Measurements from ENCODE around the gene SOX9.

The SOX9 gene

GRCh38 chr17:72163474-72163873, 42.7 kb downstream of the SOX9 start:
- TF ChIP-seq ZNF274 (IDR thresholded peaks at IDR 0.05; ENCODE audit: low read depth, low read length) (no peak), YY1 (IDR thresholded peaks at IDR 0.05; ENCODE audit: insufficient read depth, insufficient read length) (no peak), SUZ12 (IDR thresholded peaks at IDR 0.05; ENCODE audit: extremely low read depth, insufficient read depth, insufficient read length) (no peak)
- Histone ChIP-seq H3K36me3 (ENCODE audit: insufficient read depth, insufficient read length, low read length) (no peaks in the 10 kb centered on the region), H3K4me3 (ENCODE audit: insufficient read length, low read depth) (no peak overlapping the region), H3K9ac (ENCODE audit: insufficient read length, low read depth) (no peak overlapping the region), H3K4me1 (ENCODE audit: insufficient read depth, insufficient read length) (peaks cover 4% of the 10 kb centered on the region), H3K9me3 (ENCODE audit: insufficient read depth, low read length) (0 out of 2 replicates have a peak, but pooled peaks cover 3% of the 10 kb centered on the region), H3K27me3 (ENCODE audit: insufficient read depth, insufficient read length) (no peaks in the 10 kb centered on the region)
- DNase-seq (ENCODE audit: low read depth, low spot score), result no peak

DNA sequence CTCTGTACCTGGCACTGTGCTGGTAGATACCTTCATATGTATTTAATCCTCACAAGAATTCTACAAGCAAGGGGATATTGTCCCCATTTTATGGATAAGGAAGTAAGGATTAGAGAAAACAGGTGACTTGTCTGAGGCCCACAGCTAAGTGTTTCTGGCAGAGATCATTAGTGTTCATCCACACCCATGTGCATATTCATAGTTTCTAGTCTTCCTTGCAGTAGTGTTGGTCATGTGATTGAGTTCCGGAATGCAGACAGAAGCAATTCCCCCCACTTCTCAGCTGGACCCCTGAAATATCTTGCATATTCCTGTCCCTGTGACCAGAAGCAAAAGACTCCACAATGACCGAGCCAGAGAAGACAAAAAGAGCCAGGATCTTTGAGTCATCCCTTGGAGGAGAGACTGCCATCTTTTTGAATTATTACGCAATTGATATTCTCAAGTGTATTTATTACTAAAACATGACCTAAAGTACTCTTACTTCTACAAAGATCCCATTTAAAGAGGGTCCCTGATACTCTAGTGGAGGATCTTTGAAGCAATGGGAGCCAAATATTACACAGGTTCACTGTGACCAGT, 43.4 kb downstream of the SOX9 start:
- no peak for TF ChIP-seq YY1 (IDR thresholded peaks at IDR 0.05; ENCODE audit: insufficient read depth, insufficient read length)
- no peak for TF ChIP-seq SUZ12 (IDR thresholded peaks at IDR 0.05; ENCODE audit: extremely low read depth, insufficient read depth, insufficient read length)
- no peak for TF ChIP-seq ZNF274 (IDR thresholded peaks at IDR 0.05; ENCODE audit: low read depth, low read length)
- no peak overlapping the region for H3K4me3 ChIP-seq (ENCODE audit: insufficient read length, low read depth)
- no peaks in the 10 kb centered on the region for H3K27me3 ChIP-seq (ENCODE audit: insufficient read depth, insufficient read length)
- no peaks in the 10 kb centered on the region for H3K36me3 ChIP-seq (ENCODE audit: insufficient read depth, insufficient read length, low read length)
- no peaks in the 10 kb centered on the region for H3K4me1 ChIP-seq (ENCODE audit: insufficient read depth, insufficient read length)
- no peak for DNase-seq (ENCODE audit: low read depth, low spot score)
- no peak overlapping the region for H3K9ac ChIP-seq (ENCODE audit: insufficient read length, low read depth)
- 0 out of 2 replicates have a peak, but pooled peaks cover 3% of the 10 kb centered on the region for H3K9me3 ChIP-seq (ENCODE audit: insufficient read depth, low read length)

DNA sequence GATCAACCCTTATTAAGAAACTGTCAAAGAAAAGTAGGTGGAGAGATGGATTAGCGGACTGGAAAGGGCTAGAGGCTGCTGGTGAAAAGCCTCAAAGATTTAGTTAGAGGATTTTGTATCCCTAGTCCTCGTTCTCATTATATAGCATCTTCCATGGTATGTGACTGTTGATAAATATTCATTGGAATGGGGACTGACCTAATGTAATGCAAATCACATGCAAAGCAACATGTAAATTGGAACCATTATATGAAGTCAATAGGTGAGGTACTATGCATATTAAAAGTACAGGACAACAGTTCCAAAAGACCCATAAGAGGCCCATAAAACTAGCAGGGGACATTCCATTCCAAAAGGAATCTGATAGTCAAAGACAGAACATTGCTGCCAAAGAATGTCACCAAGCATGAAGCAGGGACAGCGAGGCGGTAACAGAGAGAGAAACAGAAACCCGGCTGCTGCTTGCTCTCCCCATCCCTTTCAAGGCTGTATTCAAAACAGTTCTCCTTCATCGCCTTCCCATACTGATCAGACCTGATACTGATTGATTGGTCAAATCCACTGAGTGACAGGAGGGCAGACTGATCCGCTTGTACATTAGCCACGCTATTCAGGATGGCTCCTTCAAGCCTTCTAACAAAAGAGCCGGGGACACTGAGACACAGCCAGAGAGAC, 44.5 kb downstream of the SOX9 start:
- 0 out of 2 replicates have a peak, but pooled peaks cover 3% of the 10 kb centered on the region for H3K9me3 ChIP-seq (ENCODE audit: insufficient read depth, low read length)
- TF ChIP-seq SUZ12 (IDR thresholded peaks at IDR 0.05; ENCODE audit: extremely low read depth, insufficient read depth, insufficient read length), result no peak
- TF ChIP-seq YY1 (IDR thresholded peaks at IDR 0.05; ENCODE audit: insufficient read depth, insufficient read length), result no peak
- no peak for TF ChIP-seq ZNF274 (IDR thresholded peaks at IDR 0.05; ENCODE audit: low read depth, low read length)
- no peak overlapping the region for H3K4me3 ChIP-seq (ENCODE audit: insufficient read length, low read depth)
- H3K36me3 ChIP-seq (ENCODE audit: insufficient read depth, insufficient read length, low read length), result no peaks in the 10 kb centered on the region
- H3K9ac ChIP-seq (ENCODE audit: insufficient read length, low read depth), result no peak overlapping the region
- H3K4me1 ChIP-seq (ENCODE audit: insufficient read depth, insufficient read length), result no peaks in the 10 kb centered on the region
- no peak for DNase-seq (ENCODE audit: low read depth, low spot score)
- no peaks in the 10 kb centered on the region for H3K27me3 ChIP-seq (ENCODE audit: insufficient read depth, insufficient read length)

- TF ChIP-seq YY1 (IDR thresholded peaks at IDR 0.05; ENCODE audit: insufficient read depth, insufficient read length), result no peak
- TF ChIP-seq SUZ12 (IDR thresholded peaks at IDR 0.05; ENCODE audit: extremely low read depth, insufficient read depth, insufficient read length), result no peak
- no peak for TF ChIP-seq ZNF274 (IDR thresholded peaks at IDR 0.05; ENCODE audit: low read depth, low read length)
- no peak for DNase-seq (ENCODE audit: low read depth, low spot score)
- no peak overlapping the region for H3K4me3 ChIP-seq (ENCODE audit: insufficient read length, low read depth)
- no peak overlapping the region for H3K9ac ChIP-seq (ENCODE audit: insufficient read length, low read depth)
- H3K36me3 ChIP-seq (ENCODE audit: insufficient read depth, insufficient read length, low read length), result no peaks in the 10 kb centered on the region
- 0 out of 2 replicates have a peak, but pooled peaks cover 3% of the 10 kb centered on the region for H3K9me3 ChIP-seq (ENCODE audit: insufficient read depth, low read length)
- no peaks in the 10 kb centered on the region for H3K27me3 ChIP-seq (ENCODE audit: insufficient read depth, insufficient read length)
- no peaks in the 10 kb centered on the region for H3K4me1 ChIP-seq (ENCODE audit: insufficient read depth, insufficient read length)
These were observed 45.1 kb downstream of the SOX9 start for GRCh38 chr17:72165867-72166439.

DNA sequence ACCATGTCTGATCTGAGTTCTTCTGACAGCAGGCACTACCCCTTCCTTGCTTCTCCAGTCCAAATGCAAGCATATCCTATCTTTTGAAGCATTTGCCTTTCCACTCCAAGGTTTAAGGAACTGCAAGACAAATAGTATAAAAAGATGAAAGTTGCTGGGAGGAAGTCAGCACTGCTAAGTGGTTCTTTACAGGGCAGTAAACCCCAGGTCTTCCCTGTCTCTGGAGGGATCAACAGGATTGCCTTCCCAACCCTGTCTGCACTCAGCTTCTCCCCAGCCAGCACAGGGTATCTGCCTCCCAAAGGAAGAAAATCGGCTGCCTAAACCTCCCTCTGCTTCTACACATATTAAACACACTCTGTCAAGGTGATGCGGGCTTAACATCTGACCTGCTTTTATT, 46.8 kb downstream of the SOX9 start:
- Histone ChIP-seq H3K4me3 (ENCODE audit: insufficient read length, low read depth) (no peak overlapping the region), H3K27me3 (ENCODE audit: insufficient read depth, insufficient read length) (no peaks in the 10 kb centered on the region), H3K36me3 (ENCODE audit: insufficient read depth, insufficient read length, low read length) (no peaks in the 10 kb centered on the region), H3K9me3 (ENCODE audit: insufficient read depth, low read length) (no peaks in the 10 kb centered on the region), H3K4me1 (ENCODE audit: insufficient read depth, insufficient read length) (no peaks in the 10 kb centered on the region), H3K9ac (ENCODE audit: insufficient read length, low read depth) (no peak overlapping the region)
- TF ChIP-seq SUZ12 (IDR thresholded peaks at IDR 0.05; ENCODE audit: extremely low read depth, insufficient read depth, insufficient read length), result no peak
- no peak for TF ChIP-seq ZNF274 (IDR thresholded peaks at IDR 0.05; ENCODE audit: low read depth, low read length)
- TF ChIP-seq YY1 (IDR thresholded peaks at IDR 0.05; ENCODE audit: insufficient read depth, insufficient read length), result no peak
- DNase-seq (ENCODE audit: low read depth, low spot score), result no peak

DNA sequence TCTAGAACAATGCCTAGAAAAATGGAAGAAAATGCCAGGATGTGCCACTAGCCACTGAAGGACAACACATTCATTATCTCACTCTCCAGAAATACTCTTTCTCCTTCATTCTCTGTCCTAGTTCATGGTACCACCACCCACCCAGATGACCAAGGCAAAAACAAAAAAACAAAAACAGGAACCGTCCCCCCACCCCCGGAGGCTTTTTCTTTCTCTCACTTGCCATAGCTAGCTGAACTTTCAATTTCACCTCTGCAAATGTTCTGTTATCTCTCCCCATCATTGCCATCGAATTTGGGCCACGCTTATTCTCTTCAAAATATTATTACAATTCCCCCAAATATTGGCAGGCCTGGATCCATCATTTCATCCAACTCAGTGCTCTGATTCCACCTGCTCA, 49.0 kb downstream of the SOX9 start:
- TF ChIP-seq SUZ12 (IDR thresholded peaks at IDR 0.05; ENCODE audit: extremely low read depth, insufficient read depth, insufficient read length) (no peak), YY1 (IDR thresholded peaks at IDR 0.05; ENCODE audit: insufficient read depth, insufficient read length) (no peak), ZNF274 (IDR thresholded peaks at IDR 0.05; ENCODE audit: low read depth, low read length) (no peak)
- Histone ChIP-seq H3K36me3 (ENCODE audit: insufficient read depth, insufficient read length, low read length) (no peaks in the 10 kb centered on the region), H3K4me3 (ENCODE audit: insufficient read length, low read depth) (no peak overlapping the region), H3K9ac (ENCODE audit: insufficient read length, low read depth) (no peak overlapping the region), H3K27me3 (ENCODE audit: insufficient read depth, insufficient read length) (no peaks in the 10 kb centered on the region), H3K4me1 (ENCODE audit: insufficient read depth, insufficient read length) (no peaks in the 10 kb centered on the region), H3K9me3 (ENCODE audit: insufficient read depth, low read length) (no peaks in the 10 kb centered on the region)
- no peak for DNase-seq (ENCODE audit: low read depth, low spot score)
